GM06990 (cell line): ENCODE measurements around the gene FAM8A1.

Experiments
- DNase-seq: peaks from one replicate; pipeline ENCODE4 v3.0.0-alpha.2; 2011; ENCODE audit not compliant: insufficient read length; ENCODE audit errors: extremely low read depth
- H3K27me3 ChIP-seq: replicated peaks from 2 replicates; pipeline ENCODE4 v1.6.0; 2011; ENCODE audit warnings: low read length; ENCODE audit not compliant: control insufficient read depth, insufficient read depth
- H3K36me3 ChIP-seq: 2 replicates; pipeline ENCODE4 v1.5.1; 2011; ENCODE audit warnings: low read length; ENCODE audit not compliant: control insufficient read depth, insufficient read depth
- H3K4me3 ChIP-seq: replicated peaks from 2 replicates; pipeline ENCODE4 v1.5.1; 2011; ENCODE audit warnings: low read depth, mild to moderate bottlenecking, control low read depth, low read length
- TF ChIP-seq, protein P1 (sequence below): IDR thresholded peaks from 2 replicates; pipeline ENCODE4 v1.5.1; 2011; ENCODE audit warnings: low read length, control low read depth, mild to moderate bottlenecking, inconsistent platforms; ENCODE audit not compliant: insufficient read depth, poor library complexity, severe bottlenecking

FAM8A1 gene

GRCh38 chr6:17633465-17634188 is 33.5 kb downstream of the FAM8A1 start:
- peaks cover 13% of the 10 kb centered on the region for H3K36me3 ChIP-seq
- DNase-seq, result no peak
- TF ChIP-seq, protein P1, sequence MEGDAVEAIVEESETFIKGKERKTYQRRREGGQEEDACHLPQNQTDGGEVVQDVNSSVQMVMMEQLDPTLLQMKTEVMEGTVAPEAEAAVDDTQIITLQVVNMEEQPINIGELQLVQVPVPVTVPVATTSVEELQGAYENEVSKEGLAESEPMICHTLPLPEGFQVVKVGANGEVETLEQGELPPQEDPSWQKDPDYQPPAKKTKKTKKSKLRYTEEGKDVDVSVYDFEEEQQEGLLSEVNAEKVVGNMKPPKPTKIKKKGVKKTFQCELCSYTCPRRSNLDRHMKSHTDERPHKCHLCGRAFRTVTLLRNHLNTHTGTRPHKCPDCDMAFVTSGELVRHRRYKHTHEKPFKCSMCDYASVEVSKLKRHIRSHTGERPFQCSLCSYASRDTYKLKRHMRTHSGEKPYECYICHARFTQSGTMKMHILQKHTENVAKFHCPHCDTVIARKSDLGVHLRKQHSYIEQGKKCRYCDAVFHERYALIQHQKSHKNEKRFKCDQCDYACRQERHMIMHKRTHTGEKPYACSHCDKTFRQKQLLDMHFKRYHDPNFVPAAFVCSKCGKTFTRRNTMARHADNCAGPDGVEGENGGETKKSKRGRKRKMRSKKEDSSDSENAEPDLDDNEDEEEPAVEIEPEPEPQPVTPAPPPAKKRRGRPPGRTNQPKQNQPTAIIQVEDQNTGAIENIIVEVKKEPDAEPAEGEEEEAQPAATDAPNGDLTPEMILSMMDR, result no peak
- no peaks in the 10 kb centered on the region for H3K27me3 ChIP-seq
- no peak overlapping the region for H3K4me3 ChIP-seq

DNA sequence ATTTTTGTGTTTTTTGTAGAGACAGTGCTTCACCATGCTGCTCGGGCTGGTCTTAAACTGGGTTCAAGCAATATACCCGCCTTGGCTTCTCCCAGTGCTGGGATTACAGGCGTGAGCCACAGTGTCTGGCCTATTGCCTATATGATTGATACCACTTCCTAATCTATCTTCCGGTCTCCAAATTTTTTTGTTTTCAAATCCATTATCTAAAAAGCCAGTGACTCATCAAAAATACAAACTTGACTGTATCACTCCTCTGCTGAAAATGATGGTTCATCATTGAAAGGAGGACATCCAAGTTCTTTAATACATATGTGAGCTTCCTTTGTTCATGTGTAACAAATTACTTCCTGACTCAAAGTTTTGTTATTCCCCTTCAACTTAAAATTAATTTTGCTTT is 35.5 kb downstream of the FAM8A1 start:
- no peak overlapping the region for H3K4me3 ChIP-seq
- H3K36me3 ChIP-seq, result peaks cover 14% of the 10 kb centered on the region
- TF ChIP-seq, protein P1, result no peak
- no peak for DNase-seq
- H3K27me3 ChIP-seq, result no peaks in the 10 kb centered on the region

DNA sequence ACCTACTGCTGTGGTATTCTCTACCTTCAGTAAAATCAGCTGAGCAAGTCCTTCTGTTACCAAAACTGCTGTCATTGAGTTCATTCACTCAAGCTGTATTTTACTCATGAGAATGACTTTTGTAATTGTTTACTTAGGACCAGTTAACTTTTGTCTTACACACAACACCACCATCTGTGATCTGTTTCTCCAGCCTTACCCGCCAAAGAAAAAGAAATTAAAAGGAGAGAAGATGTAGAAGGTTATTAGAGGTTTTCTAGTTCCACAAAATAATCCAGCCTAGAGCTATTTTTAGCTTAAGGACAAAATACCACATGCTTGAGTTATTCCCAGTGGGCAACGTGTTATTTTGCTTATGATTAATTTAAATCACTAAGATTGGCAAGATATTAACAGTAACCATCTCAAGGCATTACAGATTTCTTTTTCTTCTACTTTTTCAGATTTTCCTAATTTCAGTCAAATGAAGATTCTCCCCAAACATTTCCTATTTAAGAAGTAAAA is 38.2 kb downstream of the FAM8A1 start:
- DNase-seq, result no peak
- no peak overlapping the region for H3K4me3 ChIP-seq
- H3K27me3 ChIP-seq, result no peaks in the 10 kb centered on the region
- peaks cover 17% of the 10 kb centered on the region for H3K36me3 ChIP-seq
- TF ChIP-seq, protein P1, result no peak

DNA sequence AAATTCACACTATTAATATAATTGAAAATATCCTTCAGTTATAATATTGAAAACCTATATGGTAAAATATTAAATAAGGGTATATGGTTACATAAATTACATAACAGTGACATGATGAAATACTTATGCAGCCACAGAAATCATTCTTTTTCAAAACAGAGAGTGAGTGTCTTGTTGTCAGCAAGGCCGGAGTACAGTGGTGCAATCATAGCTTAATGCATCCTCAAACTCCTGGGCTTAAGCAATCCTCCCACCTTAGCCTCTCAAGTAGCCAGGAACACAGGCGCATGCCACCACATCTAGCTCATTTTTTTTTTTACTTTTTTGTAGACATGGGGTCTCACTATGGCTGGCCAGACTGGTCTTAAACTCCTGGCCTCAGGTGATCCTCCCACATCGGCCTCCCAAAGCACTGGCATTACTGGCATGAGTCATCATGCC is 40.4 kb downstream of the FAM8A1 start:
- TF ChIP-seq, protein P1, result no peak
- DNase-seq, result no peak
- Histone ChIP-seq H3K36me3 (peaks cover 14% of the 10 kb centered on the region), H3K27me3 (no peaks in the 10 kb centered on the region), H3K4me3 (no peak overlapping the region)

- DNase-seq, result no peak
- H3K36me3 ChIP-seq, result peaks cover 11% of the 10 kb centered on the region
- H3K4me3 ChIP-seq, result no peak overlapping the region
- no peaks in the 10 kb centered on the region for H3K27me3 ChIP-seq
- TF ChIP-seq, protein P1, result no peak
Measured at GRCh38 chr6:17648745-17649144, 48.6 kb downstream of the FAM8A1 start.
